ENCODE data around the gene PCDHAC1.

- no peak for TF ChIP-seq POLR2AphosphoS5 (IDR thresholded peaks at IDR 0.05; ENCODE audit: control insufficient read depth, insufficient read depth, low read depth, low read length)
- no peak for TF ChIP-seq REST (IDR thresholded peaks at IDR 0.05; ENCODE audit: borderline replicate concordance)
- no peak for TF ChIP-seq REST (CRISPR knock-in tag; IDR thresholded peaks at IDR 0.05; ENCODE audit: low read depth)
- TF ChIP-seq JUNB (CRISPR knock-in tag; conservative IDR thresholded peaks at IDR 0.05): no peak
- TF ChIP-seq CBX3 (IDR thresholded peaks at IDR 0.05; ENCODE audit: borderline replicate concordance in 1 of 2, low read length in 2 of 2): no peak
- TF ChIP-seq TCF7 (IDR thresholded peaks at IDR 0.05; ENCODE audit: borderline replicate concordance): no peak
- no peak for TF ChIP-seq USF2 (CRISPR knock-in tag; IDR thresholded peaks at IDR 0.05)
- TF ChIP-seq SMC3 (conservative IDR thresholded peaks at IDR 0.05; ENCODE audit: insufficient read depth, low read depth, low read length): no peak
- TF ChIP-seq CTCF (IDR thresholded peaks at IDR 0.05 in 2 of 3, conservative IDR thresholded peaks at IDR 0.05 in 1 of 3; ENCODE audit: insufficient read depth in 2 of 3, low read depth in 1 of 3, low read length in 3 of 3): no peak
- TF ChIP-seq MYBL2 (IDR thresholded peaks at IDR 0.05; ENCODE audit: low read depth): no peak
- no peak for TF ChIP-seq MYBL2 (CRISPR knock-in tag; IDR thresholded peaks at IDR 0.05; ENCODE audit: borderline replicate concordance)
Observed at GRCh38 chr5:140883373-140883772, 42.7 kb upstream of the PCDHAC1 start.
